GM23338 (cell line): ENCODE measurements around the gene DDX59. TPM values are rescaled to one million over a fixed set of nuclear protein-coding genes. Genes with fewer than 3 reads are reported as not detected.

Experiments used
- ATAC-seq: fragments of 200-7000 bp; cut with Tn5 transposase; 3 replicates; pipeline ENCODE4 v1.9.1; 2020
- DNase-seq: peaks from one replicate; pipeline ENCODE4 v3.0.0-alpha.2; 2015; ENCODE audit warnings: low spot score
- H2AFZ ChIP-seq: fragments of 200-600 bp; sonication (generic); 2 replicates; pipeline ENCODE4 v1.8.0; 2016; ENCODE audit warnings: antibody characterized with exemption, mild to moderate bottlenecking, moderate library complexity
- H3F3A ChIP-seq: fragments of 200-600 bp; sonication (generic); replicated peaks from 2 replicates; pipeline ENCODE4 v1.8.0; 2017; ENCODE audit warnings: antibody characterized with exemption, mixed run types, low read depth
- H3K27ac ChIP-seq: fragments of 200-600 bp; sonication (generic); 2 replicates; pipeline ENCODE4 v1.6.1; 2016; ENCODE audit warnings: low read depth
- H3K27me3 ChIP-seq: fragments of 200-600 bp; sonication (generic); 2 replicates; pipeline ENCODE4 v1.8.0; 2016; ENCODE audit warnings: mild to moderate bottlenecking, mixed run types, moderate library complexity; ENCODE audit not compliant: insufficient read depth
- H3K36me3 ChIP-seq: fragments of 200-600 bp; sonication (generic); 2 replicates; pipeline ENCODE4 v1.8.0; 2016; ENCODE audit warnings: mild to moderate bottlenecking; ENCODE audit not compliant: insufficient read depth
- H3K4me1 ChIP-seq: fragments of 200-600 bp; sonication (generic); 2 replicates; pipeline ENCODE4 v1.8.0; 2016; ENCODE audit warnings: mild to moderate bottlenecking, moderate library complexity; ENCODE audit not compliant: insufficient read depth
- H3K4me2 ChIP-seq: fragments of 200-600 bp; sonication (generic); 2 replicates; pipeline ENCODE4 v1.7.1; 2017; ENCODE audit warnings: mixed run types
- H3K4me3 ChIP-seq: fragments of 200-600 bp; sonication (generic); 2 replicates; pipeline ENCODE4 v1.6.1; 2016; ENCODE audit warnings: mixed run types
- H3K79me2 ChIP-seq: fragments of 200-600 bp; sonication (generic); replicated peaks from 2 replicates; pipeline ENCODE4 v1.8.0; 2017; ENCODE audit warnings: mild to moderate bottlenecking; ENCODE audit not compliant: insufficient read depth
- H3K9me2 ChIP-seq: fragments of 200-600 bp; sonication (generic); 2 replicates; pipeline ENCODE4 v1.8.0; 2017; ENCODE audit not compliant: insufficient read depth
- H4K20me1 ChIP-seq: fragments of 200-600 bp; sonication (generic); replicated peaks from 2 replicates; pipeline ENCODE4 v1.8.0; 2017; ENCODE audit warnings: mild to moderate bottlenecking; ENCODE audit not compliant: insufficient read depth
- H3K27ac Mint-ChIP-seq: 2 replicates; pipeline ENCODE4 v1.8.0; 2020; ENCODE audit warnings: inconsistent platforms, mild to moderate bottlenecking, moderate library complexity, mixed read lengths
- H3K27me3 Mint-ChIP-seq: 3 replicates; pipeline ENCODE4 v1.8.0; 2022; ENCODE audit warnings: low read depth, mild to moderate bottlenecking, moderate library complexity, mixed read lengths, inconsistent platforms; ENCODE audit not compliant: insufficient read depth, poor library complexity
- H3K36me3 Mint-ChIP-seq: 3 replicates; pipeline ENCODE4 v1.8.0; 2021; ENCODE audit warnings: low read depth, mild to moderate bottlenecking, inconsistent platforms, moderate library complexity, mixed read lengths
- H3K4me1 Mint-ChIP-seq: 3 replicates; pipeline ENCODE4 v1.8.0; 2020; ENCODE audit warnings: mild to moderate bottlenecking, inconsistent platforms, mixed read lengths
- H3K4me3 Mint-ChIP-seq: 3 replicates; pipeline ENCODE4 v1.8.0; 2021; ENCODE audit warnings: moderate library complexity, mild to moderate bottlenecking, inconsistent platforms, mixed read lengths
- H3K9me3 Mint-ChIP-seq: 3 replicates; pipeline ENCODE4 v1.8.0; 2020; ENCODE audit warnings: moderate library complexity, mild to moderate bottlenecking, inconsistent platforms, mixed read lengths
- CREB1 ChIP-seq: fragments of 250-450 bp; sonication (Bioruptor Pico); IDR thresholded peaks from 2 replicates; pipeline ENCODE4 v1.5.0; 2020; ENCODE audit warnings: low read depth, mild to moderate bottlenecking, moderate library complexity
- ETS1 ChIP-seq: IDR thresholded peaks from 2 replicates; pipeline ENCODE4 v1.6.1; 2016; ENCODE audit warnings: antibody characterized with exemption
- EZH2 ChIP-seq: fragments of 200-600 bp; sonication (generic); IDR thresholded peaks from one replicate; pipeline ENCODE4 v1.8.0; 2017; ENCODE audit warnings: antibody characterized with exemption, mild to moderate bottlenecking, low read depth; ENCODE audit not compliant: unreplicated experiment
- EZH2phosphoT487 ChIP-seq: fragments of 200-600 bp; sonication (generic); IDR thresholded peaks from one replicate; pipeline ENCODE4 v1.8.1; 2018; ENCODE audit warnings: antibody characterized with exemption; ENCODE audit not compliant: unreplicated experiment
- JUNB ChIP-seq: IDR thresholded peaks from one replicate; pipeline ENCODE4 v1.6.1; 2016; ENCODE audit warnings: antibody characterized with exemption; ENCODE audit not compliant: unreplicated experiment
- NANOG ChIP-seq: IDR thresholded peaks from 2 replicates; pipeline ENCODE4 v1.6.1; 2016; ENCODE audit warnings: antibody characterized with exemption, borderline replicate concordance
- STAT1 ChIP-seq: IDR thresholded peaks from one replicate; pipeline ENCODE4 v1.6.1; 2016; ENCODE audit warnings: antibody characterized with exemption; ENCODE audit not compliant: unreplicated experiment
- ZNF114 ChIP-seq: fragments of 250-450 bp; sonication (Bioruptor Pico); IDR thresholded peaks from 2 replicates; pipeline ENCODE4 v1.5.0; 2020; ENCODE audit warnings: mild to moderate bottlenecking, moderate library complexity
- polyA plus RNA-seq: library from polyadenylated mRNA; unstranded; fragments of >200 nt; fragmentation: Nextera tagmentation; extraction: Ambion mirVana; gene quantifications from 2 replicates; pipeline ENCODE4 v1.2.1, GENCODE V29; 2016
- total RNA-seq: library from RNA; depleted of rRNA; stranded (reverse); fragments of >200 nt; shearing (Covaris generic); gene quantifications from 2 replicates; pipeline ENCODE4 v1.2.3, GENCODE V29; 2014
- TF ChIP-seq, protein P1 (sequence below): fragments of 250-450 bp; sonication (Bioruptor Pico); IDR thresholded peaks from 2 replicates; pipeline ENCODE4 v1.5.0; 2020; ENCODE audit warnings: mild to moderate bottlenecking, moderate library complexity
- TF ChIP-seq, protein P2 (sequence below), 2 experiments: fragments of 200-600 bp in 1 of 2; sonication (generic) in 1 of 2; conservative IDR thresholded peaks; 2 replicates each; pipeline versions ENCODE4 v1.5.1 to v1.6.1; 2016 to 2017; ENCODE audit warnings: antibody characterized with exemption in 2 of 2, low read depth in 2 of 2, mild to moderate bottlenecking in 2 of 2, moderate library complexity in 1 of 2

The DDX59 gene
- total and polyA plus RNA-seq, 2 experiments from 2014 or later: 14.7 to 15.7 TPM

GRCh38 chr1:200675588-200675852, 5.8 kb upstream of the DDX59 start:
- H3K36me3 Mint-ChIP-seq: no peaks in the 10 kb centered on the region
- ATAC-seq: no peak
- H3K9me3 Mint-ChIP-seq: no peaks in the 10 kb centered on the region
- H3K27me3 Mint-ChIP-seq: peaks cover 4% of the 10 kb centered on the region
- no peak overlapping the region for H3K4me3 Mint-ChIP-seq
- Histone ChIP-seq H3F3A (peaks cover 4% of the 10 kb centered on the region; the same call in 1 of the 2 replicates), H3K27ac (no peak overlapping the region), H3K4me2 (no peak overlapping the region), H3K4me3 (no peak overlapping the region), H4K20me1 (no peaks in the 10 kb centered on the region), H2AFZ (no peak overlapping the region), H3K4me1 (peaks cover 9% of the 10 kb centered on the region), H3K27me3 (no peaks in the 10 kb centered on the region), H3K9me2 (no peaks in the 10 kb centered on the region), H3K36me3 (no peaks in the 10 kb centered on the region), H3K79me2 (no peaks in the 10 kb centered on the region)
- TF ChIP-seq JUNB: no peak
- no peak for TF ChIP-seq NANOG
- TF ChIP-seq, protein P1, sequence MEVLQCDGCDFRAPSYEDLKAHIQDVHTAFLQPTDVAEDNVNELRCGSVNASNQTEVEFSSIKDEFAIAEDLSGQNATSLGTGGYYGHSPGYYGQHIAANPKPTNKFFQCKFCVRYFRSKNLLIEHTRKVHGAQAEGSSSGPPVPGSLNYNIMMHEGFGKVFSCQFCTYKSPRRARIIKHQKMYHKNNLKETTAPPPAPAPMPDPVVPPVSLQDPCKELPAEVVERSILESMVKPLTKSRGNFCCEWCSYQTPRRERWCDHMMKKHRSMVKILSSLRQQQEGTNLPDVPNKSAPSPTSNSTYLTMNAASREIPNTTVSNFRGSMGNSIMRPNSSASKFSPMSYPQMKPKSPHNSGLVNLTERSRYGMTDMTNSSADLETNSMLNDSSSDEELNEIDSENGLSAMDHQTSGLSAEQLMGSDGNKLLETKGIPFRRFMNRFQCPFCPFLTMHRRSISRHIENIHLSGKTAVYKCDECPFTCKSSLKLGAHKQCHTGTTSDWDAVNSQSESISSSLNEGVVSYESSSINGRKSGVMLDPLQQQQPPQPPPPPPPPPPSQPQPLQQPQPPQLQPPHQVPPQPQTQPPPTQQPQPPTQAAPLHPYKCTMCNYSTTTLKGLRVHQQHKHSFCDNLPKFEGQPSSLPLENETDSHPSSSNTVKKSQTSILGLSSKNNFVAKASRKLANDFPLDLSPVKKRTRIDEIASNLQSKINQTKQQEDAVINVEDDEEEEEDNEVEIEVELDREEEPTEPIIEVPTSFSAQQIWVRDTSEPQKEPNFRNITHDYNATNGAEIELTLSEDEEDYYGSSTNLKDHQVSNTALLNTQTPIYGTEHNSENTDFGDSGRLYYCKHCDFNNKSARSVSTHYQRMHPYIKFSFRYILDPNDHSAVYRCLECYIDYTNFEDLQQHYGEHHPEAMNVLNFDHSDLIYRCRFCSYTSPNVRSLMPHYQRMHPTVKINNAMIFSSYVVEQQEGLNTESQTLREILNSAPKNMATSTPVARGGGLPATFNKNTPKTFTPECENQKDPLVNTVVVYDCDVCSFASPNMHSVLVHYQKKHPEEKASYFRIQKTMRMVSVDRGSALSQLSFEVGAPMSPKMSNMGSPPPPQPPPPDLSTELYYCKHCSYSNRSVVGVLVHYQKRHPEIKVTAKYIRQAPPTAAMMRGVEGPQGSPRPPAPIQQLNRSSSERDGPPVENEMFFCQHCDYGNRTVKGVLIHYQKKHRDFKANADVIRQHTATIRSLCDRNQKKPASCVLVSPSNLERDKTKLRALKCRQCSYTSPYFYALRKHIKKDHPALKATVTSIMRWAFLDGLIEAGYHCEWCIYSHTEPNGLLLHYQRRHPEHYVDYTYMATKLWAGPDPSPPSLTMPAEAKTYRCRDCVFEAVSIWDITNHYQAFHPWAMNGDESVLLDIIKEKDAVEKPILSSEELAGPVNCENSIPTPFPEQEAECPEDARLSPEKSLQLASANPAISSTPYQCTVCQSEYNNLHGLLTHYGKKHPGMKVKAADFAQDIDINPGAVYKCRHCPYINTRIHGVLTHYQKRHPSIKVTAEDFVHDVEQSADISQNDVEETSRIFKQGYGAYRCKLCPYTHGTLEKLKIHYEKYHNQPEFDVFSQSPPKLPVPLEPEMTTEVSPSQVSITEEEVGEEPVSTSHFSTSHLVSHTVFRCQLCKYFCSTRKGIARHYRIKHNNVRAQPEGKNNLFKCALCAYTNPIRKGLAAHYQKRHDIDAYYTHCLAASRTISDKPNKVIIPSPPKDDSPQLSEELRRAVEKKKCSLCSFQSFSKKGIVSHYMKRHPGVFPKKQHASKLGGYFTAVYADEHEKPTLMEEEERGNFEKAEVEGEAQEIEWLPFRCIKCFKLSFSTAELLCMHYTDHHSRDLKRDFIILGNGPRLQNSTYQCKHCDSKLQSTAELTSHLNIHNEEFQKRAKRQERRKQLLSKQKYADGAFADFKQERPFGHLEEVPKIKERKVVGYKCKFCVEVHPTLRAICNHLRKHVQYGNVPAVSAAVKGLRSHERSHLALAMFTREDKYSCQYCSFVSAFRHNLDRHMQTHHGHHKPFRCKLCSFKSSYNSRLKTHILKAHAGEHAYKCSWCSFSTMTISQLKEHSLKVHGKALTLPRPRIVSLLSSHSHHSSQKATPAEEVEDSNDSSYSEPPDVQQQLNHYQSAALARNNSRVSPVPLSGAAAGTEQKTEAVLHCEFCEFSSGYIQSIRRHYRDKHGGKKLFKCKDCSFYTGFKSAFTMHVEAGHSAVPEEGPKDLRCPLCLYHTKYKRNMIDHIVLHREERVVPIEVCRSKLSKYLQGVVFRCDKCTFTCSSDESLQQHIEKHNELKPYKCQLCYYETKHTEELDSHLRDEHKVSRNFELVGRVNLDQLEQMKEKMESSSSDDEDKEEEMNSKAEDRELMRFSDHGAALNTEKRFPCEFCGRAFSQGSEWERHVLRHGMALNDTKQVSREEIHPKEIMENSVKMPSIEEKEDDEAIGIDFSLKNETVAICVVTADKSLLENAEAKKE (CRISPR knock-in tag): no peak
- TF ChIP-seq STAT1: no peak
- TF ChIP-seq, protein P2, sequence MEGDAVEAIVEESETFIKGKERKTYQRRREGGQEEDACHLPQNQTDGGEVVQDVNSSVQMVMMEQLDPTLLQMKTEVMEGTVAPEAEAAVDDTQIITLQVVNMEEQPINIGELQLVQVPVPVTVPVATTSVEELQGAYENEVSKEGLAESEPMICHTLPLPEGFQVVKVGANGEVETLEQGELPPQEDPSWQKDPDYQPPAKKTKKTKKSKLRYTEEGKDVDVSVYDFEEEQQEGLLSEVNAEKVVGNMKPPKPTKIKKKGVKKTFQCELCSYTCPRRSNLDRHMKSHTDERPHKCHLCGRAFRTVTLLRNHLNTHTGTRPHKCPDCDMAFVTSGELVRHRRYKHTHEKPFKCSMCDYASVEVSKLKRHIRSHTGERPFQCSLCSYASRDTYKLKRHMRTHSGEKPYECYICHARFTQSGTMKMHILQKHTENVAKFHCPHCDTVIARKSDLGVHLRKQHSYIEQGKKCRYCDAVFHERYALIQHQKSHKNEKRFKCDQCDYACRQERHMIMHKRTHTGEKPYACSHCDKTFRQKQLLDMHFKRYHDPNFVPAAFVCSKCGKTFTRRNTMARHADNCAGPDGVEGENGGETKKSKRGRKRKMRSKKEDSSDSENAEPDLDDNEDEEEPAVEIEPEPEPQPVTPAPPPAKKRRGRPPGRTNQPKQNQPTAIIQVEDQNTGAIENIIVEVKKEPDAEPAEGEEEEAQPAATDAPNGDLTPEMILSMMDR (conservative IDR thresholded peaks at IDR 0.05; ENCODE audit: low read depth in 2 of 2): no peak
- no peak for TF ChIP-seq EZH2phosphoT487
- no peak for TF ChIP-seq ZNF114 (CRISPR knock-in tag)
- no peak for TF ChIP-seq EZH2
- no peak for TF ChIP-seq CREB1 (CRISPR knock-in tag)
- no peak for TF ChIP-seq ETS1
- no peak overlapping the region for H3K27ac Mint-ChIP-seq
- no peak for DNase-seq
- peaks cover 7% of the 10 kb centered on the region for H3K4me1 Mint-ChIP-seq
